GM12878 (cell line): Measurements from ENCODE around the gene HSFX1.

ENCODE experiments used
- EGR1 ChIP-seq, 2 experiments: IDR thresholded peaks; 1 replicate in 1 of 2; 2 replicates in 1 of 2; pipeline ENCODE4 v1.6.1; 2011 to 2012; ENCODE audit warnings: low read depth in 2 of 2, low read length in 2 of 2, borderline replicate concordance in 1 of 2, mild to moderate bottlenecking in 1 of 2, moderate library complexity in 1 of 2
- TF ChIP-seq, protein P1 (sequence below): fragments of 450-650 bp; IDR thresholded peaks from 2 replicates; pipeline ENCODE4 v1.6.1; 2017; ENCODE audit warnings: antibody characterized with exemption, mild to moderate bottlenecking, moderate library complexity
- TF ChIP-seq, protein P2 (sequence below), 3 experiments: IDR thresholded peaks in 2 of 3; conservative IDR thresholded peaks in 1 of 3; 2 replicates each; pipeline ENCODE4 v1.5.1; 2011; ENCODE audit warnings: low read depth in 3 of 3, low read length in 3 of 3, mild to moderate bottlenecking in 3 of 3, control low read depth in 2 of 3, moderate library complexity in 2 of 3, inconsistent platforms in 1 of 3, mixed read lengths in 1 of 3; ENCODE audit not compliant: control insufficient read depth in 2 of 3, insufficient read depth in 1 of 3; ENCODE audit errors: extremely low read depth in 1 of 3

DNA sequence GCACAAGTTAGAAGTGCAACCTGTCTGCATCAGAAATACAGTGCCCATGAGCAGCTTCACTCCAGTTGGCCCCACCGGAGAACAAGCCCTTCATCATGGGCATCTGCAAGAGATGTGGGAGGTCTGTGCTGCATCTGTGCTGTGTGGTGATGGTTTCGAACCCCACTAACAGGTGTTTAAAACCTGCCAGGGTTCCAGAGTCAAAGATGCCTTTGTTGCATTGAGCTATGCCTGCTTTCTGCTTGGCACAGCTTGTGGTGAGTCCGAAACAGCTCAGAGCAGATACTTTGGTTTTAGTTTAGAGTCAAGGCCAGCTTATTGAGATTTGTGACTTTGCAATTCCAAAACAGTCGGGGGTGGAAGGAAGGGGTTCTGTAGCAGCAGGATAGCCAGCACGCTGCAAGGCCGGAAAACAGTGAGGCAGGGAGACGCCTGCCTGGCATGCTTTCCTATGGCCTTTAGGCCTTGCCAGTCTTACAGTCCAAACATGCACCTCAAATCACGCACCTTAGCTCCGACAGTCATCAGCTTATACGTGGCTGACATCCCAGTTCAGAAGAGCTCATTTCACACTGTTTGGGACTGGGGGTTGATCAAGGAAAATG is 29.7 kb downstream of the HSFX1 start:
- TF ChIP-seq, protein P1, sequence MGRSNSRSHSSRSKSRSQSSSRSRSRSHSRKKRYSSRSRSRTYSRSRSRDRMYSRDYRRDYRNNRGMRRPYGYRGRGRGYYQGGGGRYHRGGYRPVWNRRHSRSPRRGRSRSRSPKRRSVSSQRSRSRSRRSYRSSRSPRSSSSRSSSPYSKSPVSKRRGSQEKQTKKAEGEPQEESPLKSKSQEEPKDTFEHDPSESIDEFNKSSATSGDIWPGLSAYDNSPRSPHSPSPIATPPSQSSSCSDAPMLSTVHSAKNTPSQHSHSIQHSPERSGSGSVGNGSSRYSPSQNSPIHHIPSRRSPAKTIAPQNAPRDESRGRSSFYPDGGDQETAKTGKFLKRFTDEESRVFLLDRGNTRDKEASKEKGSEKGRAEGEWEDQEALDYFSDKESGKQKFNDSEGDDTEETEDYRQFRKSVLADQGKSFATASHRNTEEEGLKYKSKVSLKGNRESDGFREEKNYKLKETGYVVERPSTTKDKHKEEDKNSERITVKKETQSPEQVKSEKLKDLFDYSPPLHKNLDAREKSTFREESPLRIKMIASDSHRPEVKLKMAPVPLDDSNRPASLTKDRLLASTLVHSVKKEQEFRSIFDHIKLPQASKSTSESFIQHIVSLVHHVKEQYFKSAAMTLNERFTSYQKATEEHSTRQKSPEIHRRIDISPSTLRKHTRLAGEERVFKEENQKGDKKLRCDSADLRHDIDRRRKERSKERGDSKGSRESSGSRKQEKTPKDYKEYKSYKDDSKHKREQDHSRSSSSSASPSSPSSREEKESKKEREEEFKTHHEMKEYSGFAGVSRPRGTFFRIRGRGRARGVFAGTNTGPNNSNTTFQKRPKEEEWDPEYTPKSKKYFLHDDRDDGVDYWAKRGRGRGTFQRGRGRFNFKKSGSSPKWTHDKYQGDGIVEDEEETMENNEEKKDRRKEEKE: no peak
- TF ChIP-seq, protein P2, sequence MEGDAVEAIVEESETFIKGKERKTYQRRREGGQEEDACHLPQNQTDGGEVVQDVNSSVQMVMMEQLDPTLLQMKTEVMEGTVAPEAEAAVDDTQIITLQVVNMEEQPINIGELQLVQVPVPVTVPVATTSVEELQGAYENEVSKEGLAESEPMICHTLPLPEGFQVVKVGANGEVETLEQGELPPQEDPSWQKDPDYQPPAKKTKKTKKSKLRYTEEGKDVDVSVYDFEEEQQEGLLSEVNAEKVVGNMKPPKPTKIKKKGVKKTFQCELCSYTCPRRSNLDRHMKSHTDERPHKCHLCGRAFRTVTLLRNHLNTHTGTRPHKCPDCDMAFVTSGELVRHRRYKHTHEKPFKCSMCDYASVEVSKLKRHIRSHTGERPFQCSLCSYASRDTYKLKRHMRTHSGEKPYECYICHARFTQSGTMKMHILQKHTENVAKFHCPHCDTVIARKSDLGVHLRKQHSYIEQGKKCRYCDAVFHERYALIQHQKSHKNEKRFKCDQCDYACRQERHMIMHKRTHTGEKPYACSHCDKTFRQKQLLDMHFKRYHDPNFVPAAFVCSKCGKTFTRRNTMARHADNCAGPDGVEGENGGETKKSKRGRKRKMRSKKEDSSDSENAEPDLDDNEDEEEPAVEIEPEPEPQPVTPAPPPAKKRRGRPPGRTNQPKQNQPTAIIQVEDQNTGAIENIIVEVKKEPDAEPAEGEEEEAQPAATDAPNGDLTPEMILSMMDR (IDR thresholded peaks at IDR 0.05 in 2 of 3, conservative IDR thresholded peaks at IDR 0.05 in 1 of 3; ENCODE audit: control insufficient read depth in 2 of 3, extremely low read depth in 1 of 3, insufficient read depth in 1 of 3, low read depth in 3 of 3, low read length in 3 of 3): no peak
- no peak for TF ChIP-seq EGR1 (IDR thresholded peaks at IDR 0.05; ENCODE audit: borderline replicate concordance in 1 of 2, low read depth in 2 of 2, low read length in 2 of 2)
